ENCODE results near the gene TOGARAM2.
"Not testable (repeated sequence)": the region's sequence is repeated elsewhere in the genome, so short reads cannot be mapped to it uniquely, and the experiment has no call there.

Gene TOGARAM2

GRCh38 chr2:28977176-28977875 lies 3.8 kb upstream of the TOGARAM2 start:
- no peak for DNase-seq

GRCh38 chr2:28978001-28978400 lies 3.1 kb upstream of the TOGARAM2 start:
- not testable (repeated sequence) for DNase-seq

DNA sequence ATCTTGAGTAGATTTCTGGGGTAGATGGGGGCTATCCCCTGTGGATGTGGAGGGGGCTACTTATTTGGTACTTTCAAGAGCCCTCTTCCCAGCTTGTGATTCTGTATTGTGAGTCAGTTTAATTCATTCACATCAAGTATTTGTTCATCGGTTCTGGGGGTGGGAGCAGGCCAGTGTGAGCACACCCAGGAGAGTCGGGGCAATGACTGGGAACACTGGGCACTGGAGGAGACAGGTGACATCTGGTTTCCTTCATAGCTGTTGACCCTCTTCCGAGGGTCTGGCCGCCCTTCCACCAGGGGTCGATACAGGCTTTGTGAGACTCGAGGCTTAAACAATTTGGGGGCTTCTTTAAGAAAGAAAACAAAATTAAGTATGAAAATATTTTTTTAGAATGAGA lies 2.5 kb upstream of the TOGARAM2 start:
- no peak for DNase-seq

- DNase-seq: no peak
These were observed 2.1 kb upstream of the TOGARAM2 start for GRCh38 chr2:28979041-28979440.

DNA sequence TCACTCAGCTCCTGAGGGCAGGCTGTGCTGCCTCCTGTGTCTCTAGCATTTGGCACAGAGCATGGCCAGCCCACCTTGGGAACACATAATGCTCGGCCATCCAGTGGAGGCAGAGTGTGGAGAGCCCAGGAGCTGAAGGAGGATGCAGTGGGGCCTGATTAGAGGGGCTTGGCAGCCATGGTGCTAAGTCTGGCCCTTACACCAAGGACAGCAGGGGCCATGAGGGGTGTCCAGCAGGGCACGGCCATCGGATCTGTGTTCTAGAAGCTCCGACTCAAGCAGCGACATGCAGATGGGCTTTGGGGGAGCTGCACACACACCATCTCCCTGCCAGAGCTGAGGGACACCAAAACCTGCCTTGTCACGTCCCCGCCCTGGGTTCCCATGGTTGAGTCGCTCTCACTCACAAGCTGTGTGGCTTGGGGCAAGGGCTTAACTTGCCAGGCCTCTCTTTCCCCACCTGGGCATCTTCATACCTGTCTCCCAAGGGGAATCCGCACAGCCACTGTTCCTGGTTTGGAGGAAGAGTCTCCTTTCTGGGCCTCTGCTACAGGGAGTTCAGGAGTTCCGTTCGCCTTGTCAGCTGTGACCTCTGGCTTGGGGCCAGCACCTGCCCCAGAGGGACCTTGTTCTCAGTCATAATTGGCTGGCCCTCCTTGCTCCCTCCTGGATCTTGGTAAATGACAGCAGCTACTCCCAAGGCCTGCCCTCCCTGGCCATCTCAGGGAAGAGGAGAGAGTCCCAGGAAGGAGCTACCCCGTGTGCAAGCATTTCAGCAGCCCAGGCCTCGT lies 1.3 kb upstream of the TOGARAM2 start:
- DNase-seq: no peak

DNA sequence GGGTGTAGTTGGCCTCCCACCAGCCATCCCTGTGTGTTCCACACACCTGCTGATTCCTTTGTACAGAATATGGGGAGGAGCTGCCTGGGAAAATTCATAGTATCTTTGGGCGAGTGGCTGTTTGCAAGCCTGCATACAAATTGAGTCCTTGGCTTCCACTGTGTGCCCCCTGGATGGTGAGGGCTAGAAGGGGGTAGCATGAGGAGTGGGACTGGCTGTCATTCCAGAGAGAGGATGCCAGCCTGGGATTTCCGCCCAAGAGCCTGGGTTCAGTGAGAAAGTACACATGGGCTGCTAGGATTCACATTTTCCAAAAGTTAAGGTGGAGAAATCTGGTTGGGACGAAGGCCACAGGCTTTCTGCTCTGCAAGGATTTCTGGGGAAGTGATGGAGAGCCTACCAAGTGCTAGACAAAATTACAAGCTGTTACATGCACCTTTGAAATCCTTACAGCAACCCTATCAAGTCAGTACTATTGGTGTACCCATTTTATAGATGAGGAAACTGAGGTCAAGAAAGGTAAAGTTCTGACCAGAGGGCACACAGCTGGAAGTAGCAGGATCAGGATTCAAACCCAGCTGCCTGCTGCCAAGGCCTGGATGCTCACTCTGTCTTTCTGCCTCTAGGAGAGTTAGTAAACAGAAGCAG lies 606 bp upstream of the TOGARAM2 start:
- no peak for DNase-seq

DNA sequence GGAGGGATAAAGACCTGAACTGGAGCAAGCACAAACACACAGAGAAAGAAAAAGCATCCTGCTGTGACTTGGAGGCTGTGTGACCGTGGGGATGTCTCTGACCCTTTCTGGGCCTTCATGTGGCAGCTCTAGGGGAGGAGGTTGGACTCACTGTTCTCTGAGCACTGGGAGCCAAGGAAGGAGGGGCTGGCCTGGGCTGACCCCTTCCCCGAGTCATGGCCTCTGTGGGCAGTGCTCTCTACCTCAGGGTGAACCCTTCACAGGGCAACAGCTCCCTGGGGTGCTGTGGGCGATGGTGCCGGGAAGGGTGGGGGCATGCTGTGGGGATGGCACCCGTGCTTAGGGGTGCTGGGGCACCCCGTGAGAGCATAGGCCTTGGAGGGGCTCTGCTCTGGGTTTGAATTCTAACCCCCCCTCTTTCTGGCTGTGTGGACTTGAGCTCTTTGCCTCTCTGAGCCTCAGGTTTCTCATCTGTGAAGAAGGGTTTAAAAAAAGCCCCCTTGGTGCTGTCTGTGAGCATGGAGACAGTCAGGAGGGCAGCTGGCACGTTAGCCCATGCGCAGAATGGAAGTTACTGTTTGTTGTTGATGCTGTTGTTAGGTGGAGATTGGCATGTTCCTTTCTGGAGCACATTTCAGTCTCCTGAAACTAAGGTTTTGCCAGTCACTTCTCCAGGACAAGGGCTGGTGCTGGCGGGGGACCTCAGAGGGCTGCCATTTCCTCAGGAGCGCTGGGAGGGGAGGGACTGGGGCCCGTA lies 700 bp downstream of the TOGARAM2 start:
- DNase-seq: no peak

- DNase-seq: no peak
These were observed 1.4 kb downstream of the TOGARAM2 start for GRCh38 chr2:28982381-28982950.

DNA sequence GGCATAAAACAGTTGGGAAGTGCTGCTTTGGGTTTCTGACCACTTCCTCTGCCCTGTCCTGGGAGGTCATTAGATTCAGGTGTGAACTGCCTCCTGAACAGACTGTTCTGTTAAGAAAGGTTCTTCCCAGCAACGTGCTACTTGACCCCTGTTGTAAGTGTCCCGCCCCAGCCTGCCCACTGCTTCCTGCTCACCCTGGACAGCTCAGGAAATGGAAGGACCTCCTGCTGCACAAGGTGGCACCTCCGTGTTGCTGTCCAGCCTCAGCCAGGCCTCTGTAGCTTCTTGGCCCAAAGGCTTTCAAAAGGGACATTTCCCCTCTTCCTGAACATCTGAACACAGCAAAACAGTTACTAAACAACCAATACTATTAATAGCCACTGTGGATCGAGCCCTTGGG lies 5.3 kb downstream of the TOGARAM2 start:
- DNase-seq: no peak

- DNase-seq: no peak
These were observed 8.9 kb downstream of the TOGARAM2 start for GRCh38 chr2:28989973-28990372.

- no peak for DNase-seq
These were observed 9.3 kb downstream of the TOGARAM2 start for GRCh38 chr2:28990445-28990844.

GRCh38 chr2:28991021-28991420 lies 9.9 kb downstream of the TOGARAM2 start:
- peak; percentile 15 for DNase-seq

DNA sequence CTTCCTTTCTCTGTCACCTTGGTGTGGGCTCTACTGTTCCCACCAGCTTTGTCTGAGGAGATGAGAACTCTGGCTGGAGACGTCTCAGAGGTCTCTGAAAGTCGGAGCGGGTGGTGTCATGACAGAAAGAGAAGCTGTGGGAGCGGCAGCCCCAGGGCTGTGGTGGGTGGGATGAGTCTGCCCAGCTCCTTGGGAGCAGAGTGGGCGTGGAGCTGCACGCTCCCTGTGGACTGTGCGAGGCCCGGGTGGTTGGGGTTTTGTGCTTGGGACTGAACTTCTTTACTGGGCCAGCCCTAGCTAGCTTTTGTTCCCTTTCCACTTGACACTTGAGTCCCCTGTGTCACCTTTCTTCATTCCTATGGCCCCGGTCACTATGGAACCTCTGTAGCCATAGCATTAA lies 10.4 kb downstream of the TOGARAM2 start:
- no peak for DNase-seq

DNA sequence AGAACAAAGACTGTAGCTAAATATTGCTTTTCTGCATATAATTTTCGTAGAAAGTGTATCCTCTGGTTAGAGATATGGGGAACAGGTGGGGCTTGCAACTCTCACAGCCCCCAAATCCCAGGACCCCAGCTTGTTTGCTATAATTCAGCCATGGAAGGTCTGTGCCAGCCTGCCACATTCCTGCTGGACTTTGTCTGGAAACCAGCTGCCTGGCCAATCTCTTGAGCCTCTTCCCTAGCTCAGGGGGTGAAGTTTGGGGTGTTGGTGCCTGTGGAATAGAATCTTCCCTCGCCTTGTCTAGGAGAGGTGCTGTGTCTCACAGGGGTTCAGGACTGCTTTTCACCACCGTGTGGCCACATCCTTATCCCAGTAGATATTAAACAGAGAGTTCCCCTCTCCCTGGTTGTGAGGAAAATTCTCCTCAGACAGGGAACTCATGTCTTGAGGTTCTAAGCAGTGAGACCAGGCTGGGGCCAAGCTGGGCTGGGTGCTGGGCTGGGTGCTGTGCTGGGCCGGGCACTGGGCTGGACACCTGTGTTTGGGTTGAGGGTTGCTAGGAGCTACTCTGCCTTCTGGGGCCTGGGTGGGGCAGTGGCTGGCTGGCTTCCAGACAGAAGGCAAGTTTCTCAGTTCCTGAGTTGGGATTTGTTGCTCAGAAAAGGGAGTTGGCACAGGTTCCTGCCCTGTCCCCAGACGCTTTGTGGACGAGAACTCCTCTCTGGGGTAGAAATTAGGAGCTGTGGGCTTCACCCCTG lies 12.3 kb downstream of the TOGARAM2 start:
- no peak for DNase-seq

DNA sequence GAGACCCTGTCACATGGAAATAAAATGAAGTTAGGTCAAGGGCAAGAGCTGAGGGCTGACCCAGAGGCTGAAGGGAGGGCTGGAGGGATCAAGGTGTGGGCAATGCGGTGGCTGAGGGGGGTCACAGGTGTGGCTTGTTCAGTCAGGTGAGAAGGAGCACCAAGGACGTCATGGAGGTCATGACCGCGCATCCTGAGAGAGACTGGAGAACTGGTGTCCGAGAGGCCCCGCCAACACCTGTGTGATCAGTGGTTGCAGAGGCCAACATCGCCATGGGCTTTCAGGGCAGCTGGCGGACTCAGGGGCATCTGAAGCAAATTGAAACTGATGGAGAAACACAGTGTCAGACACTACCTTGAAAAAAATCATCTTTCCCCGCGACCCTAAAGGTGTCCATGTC lies 13.0 kb downstream of the TOGARAM2 start:
- DNase-seq: no peak

GRCh38 chr2:28994679-28995078 lies 13.6 kb downstream of the TOGARAM2 start:
- no peak for DNase-seq

DNA sequence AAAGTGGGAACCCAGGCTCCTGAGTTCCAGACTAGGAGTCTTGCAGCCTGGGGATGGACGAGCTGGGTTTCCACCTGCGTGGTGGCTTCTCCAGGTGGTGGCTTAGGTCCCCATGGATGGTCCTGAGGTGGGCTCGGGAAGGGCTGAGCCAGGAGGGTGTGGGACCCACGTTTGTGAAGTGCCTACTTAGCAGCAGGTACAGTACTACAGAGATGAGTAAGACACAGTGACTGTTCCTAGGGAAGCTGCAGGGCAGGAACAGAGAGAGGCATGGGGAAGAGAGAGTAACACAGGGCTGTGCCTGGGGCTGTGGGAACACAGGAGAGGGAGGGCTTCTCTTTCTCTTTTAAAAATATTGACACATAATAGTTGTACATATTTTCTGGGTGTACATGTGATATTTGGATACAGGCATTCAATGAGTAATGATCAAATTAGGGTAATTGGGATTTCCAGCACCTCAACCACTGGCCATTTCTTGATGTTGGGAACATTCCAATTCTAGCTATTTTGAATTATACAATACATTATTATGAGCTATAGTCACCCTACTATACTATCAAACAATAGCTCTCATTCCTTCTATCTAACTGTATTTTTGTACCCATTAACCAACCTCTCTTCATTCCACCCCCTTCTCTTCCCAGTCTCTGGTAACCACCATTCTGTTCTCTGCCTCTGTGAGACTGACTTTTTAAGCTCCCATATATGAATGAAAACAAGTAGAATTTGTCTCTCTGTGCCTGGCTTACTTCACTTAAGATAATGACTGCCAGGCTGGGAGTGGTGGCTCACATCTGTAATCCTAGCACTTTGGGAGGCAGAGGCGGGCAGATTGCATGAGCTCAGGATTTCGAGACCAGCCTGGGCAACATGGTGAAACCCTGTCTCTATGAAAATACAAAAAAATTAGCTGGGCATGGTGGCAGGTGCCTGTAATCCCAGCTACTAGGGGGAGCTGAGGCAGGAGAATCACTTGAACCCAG lies 15.0 kb downstream of the TOGARAM2 start:
- DNase-seq: no peak

- peak; percentile 26 for DNase-seq
These were observed 16.2 kb downstream of the TOGARAM2 start for GRCh38 chr2:28997237-28997846.

DNA sequence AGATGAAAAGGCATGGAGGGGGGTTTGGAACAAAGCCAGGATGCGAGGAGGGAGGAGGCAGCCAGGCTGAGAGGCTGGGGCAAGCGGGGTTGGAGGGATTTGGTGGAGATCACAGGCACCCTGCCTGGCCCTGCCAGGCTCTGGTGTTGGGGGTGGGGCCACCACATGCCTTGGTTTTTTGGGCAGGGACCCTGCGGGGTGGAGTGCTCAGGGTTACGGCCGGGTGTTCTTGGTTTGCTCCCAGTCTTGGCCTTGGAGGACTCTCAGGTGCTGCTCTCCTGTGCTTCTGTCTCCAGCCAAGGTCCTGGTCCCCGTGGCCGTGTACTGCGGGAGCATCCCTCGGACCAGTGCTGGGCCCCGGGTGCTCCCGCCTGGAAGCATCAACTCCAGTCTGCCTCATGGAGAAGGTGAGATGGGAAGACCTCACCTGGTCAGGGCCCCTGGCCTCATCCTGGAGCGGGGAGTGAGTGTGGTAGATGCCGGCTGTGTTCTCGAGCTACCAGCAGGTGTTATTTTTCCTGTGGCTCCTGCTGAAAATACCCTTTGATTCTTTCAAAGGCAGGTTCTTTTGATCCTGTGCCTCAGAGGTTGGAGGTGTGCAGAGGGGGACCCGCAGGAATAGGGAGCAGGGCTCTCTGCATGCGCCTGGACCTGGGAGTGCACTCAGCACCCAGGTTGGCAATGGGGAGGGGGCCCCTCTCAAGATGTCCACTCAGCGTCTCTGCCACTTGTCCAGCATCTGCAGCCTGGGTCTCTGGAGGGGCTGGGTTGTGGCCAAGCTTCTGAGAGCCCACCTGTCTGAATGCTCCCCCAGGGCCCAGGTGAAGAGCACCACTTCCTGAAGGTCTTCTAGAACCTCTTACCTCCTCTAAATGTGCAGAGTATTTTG lies 17.0 kb downstream of the TOGARAM2 start:
- no peak for DNase-seq

All from EL (cell line).